K562 (cell line): ENCODE results near the gene CUTA. TPM values are rescaled to one million over a fixed set of nuclear protein-coding genes. Genes with fewer than 3 reads are reported as not detected.

Source experiments
- CREM ChIP-seq: IDR thresholded peaks from 2 replicates; pipeline ENCODE4 v1.6.1; 2014; ENCODE audit warnings: antibody characterized with exemption, low read depth
- CSDE1 ChIP-seq, 2 experiments: fragments of 450-650 bp; IDR thresholded peaks; 2 replicates each; pipeline ENCODE4 v1.6.1; 2016; ENCODE audit warnings: mild to moderate bottlenecking in 1 of 2
- CTCFL ChIP-seq: IDR thresholded peaks from 2 replicates; pipeline ENCODE4 v1.6.1; 2011; ENCODE audit warnings: borderline replicate concordance, low read depth, mild to moderate bottlenecking, moderate library complexity, low read length; ENCODE audit not compliant: insufficient read depth, poor library complexity, severe bottlenecking
- HINFP ChIP-seq: fragments of 450-650 bp; conservative IDR thresholded peaks from 2 replicates; pipeline ENCODE4 v1.6.1; 2016; ENCODE audit warnings: missing genetic modification characterization, low read depth, mild to moderate bottlenecking, control low read depth, missing compliant biosample characterization
- LARP7 ChIP-seq: fragments of 450-650 bp; IDR thresholded peaks from 2 replicates; pipeline ENCODE4 v1.6.1; 2016
- MXD1 ChIP-seq: fragments of 250-450 bp; sonication (Bioruptor Pico); IDR thresholded peaks from 2 replicates; pipeline ENCODE4 v1.8.0; 2021; ENCODE audit warnings: borderline replicate concordance, mild to moderate bottlenecking, moderate library complexity; ENCODE audit not compliant: poor library complexity, severe bottlenecking
- NFXL1 ChIP-seq: fragments of 450-650 bp; formaldehyde crosslinking; IDR thresholded peaks from 2 replicates; pipeline ENCODE4 v1.4.0; 2021; ENCODE audit warnings: mild to moderate bottlenecking
- NONO ChIP-seq, 2 experiments: fragments of 200-400 bp in 1 of 2; fragments of 450-650 bp in 1 of 2; formaldehyde crosslinking in 1 of 2; IDR thresholded peaks; 2 replicates each; pipeline ENCODE4 v1.6.1; 2017; ENCODE audit warnings: low read depth in 2 of 2, mild to moderate bottlenecking in 2 of 2, moderate library complexity in 2 of 2, low read length in 1 of 2
- NR2C2 ChIP-seq, 2 experiments: fragments of 200-800 bp in 1 of 2; sonication (Bioruptor generic) in 1 of 2; sonication (generic) in 1 of 2; formaldehyde crosslinking in 1 of 2; IDR thresholded peaks; 2 replicates each; pipeline versions ENCODE4 v1.6.1 to v1.8.0; 2016 to 2022; ENCODE audit warnings: mild to moderate bottlenecking in 1 of 2, missing compliant biosample characterization in 1 of 2, missing genetic modification characterization in 1 of 2, missing genetic modification reagents in 1 of 2
- PATZ1 ChIP-seq: fragments of 250-450 bp; sonication (Bioruptor Pico); IDR thresholded peaks from 2 replicates; pipeline ENCODE4 v1.5.0; 2020; ENCODE audit warnings: mild to moderate bottlenecking, borderline replicate concordance
- PHB2 ChIP-seq: fragments of 450-650 bp; IDR thresholded peaks from 2 replicates; pipeline ENCODE4 v1.6.1; 2017; ENCODE audit warnings: low read depth
- POLR2A ChIP-seq: fragments of 450-650 bp; conservative IDR thresholded peaks from 2 replicates; pipeline ENCODE4 v1.6.1; 2016
- RBM25 ChIP-seq: fragments of 200-400 bp; formaldehyde crosslinking; IDR thresholded peaks from 2 replicates; pipeline ENCODE4 v1.6.1; 2018; ENCODE audit warnings: low read length, low read depth, moderate library complexity; ENCODE audit not compliant: severe bottlenecking
- USF2 ChIP-seq: sonication (generic); formaldehyde crosslinking; IDR thresholded peaks from 2 replicates; pipeline ENCODE4 v1.5.0; 2020; ENCODE audit warnings: missing genetic modification reagents
- ZBTB1 ChIP-seq: sonication (generic); formaldehyde crosslinking; IDR thresholded peaks from 2 replicates; pipeline ENCODE4 v1.8.1; 2023; ENCODE audit warnings: missing genetic modification reagents, low read depth, mild to moderate bottlenecking, borderline replicate concordance
- ZKSCAN1 ChIP-seq: fragments of 150-350 bp; IDR thresholded peaks from 2 replicates; pipeline ENCODE4 v1.6.1; 2016; ENCODE audit warnings: low read depth, low read length
- ZNF239 ChIP-seq: fragments of 250-450 bp; sonication (Bioruptor Pico); IDR thresholded peaks from 2 replicates; pipeline ENCODE4 v1.4.0; 2020; ENCODE audit warnings: mild to moderate bottlenecking
- ZNF699 ChIP-seq: fragments of 250-450 bp; sonication (Bioruptor Pico); IDR thresholded peaks from 2 replicates; pipeline ENCODE4 v1.8.0; 2021; ENCODE audit warnings: mild to moderate bottlenecking, moderate library complexity; ENCODE audit not compliant: insufficient replicate concordance
- ZNF717 ChIP-seq: fragments of 250-450 bp; sonication (Bioruptor Pico); IDR thresholded peaks from 2 replicates; pipeline ENCODE4 v1.5.0; 2021
- polyA plus RNA-seq, 8 experiments: library from polyadenylated mRNA; depleted of rRNA in 4 of 8; stranded (reverse) in 5 of 8; unstranded in 3 of 8; fragments of >200 nt; fragmentation: Nextera tagmentation in 2 of 8; fragmentation: Illumina TruSeq in 1 of 8; extraction: Ambion mirVana in 2 of 8; extraction: Trizol in 1 of 8; gene quantifications; 2 replicates each; pipeline versions ENCODE4 v1.2.1 to v1.2.3, GENCODE V29; 2011 to 2014; ENCODE audit warnings: inconsistent platforms in 1 of 8, missing spikeins in 1 of 8
- total RNA-seq, 7 experiments: library from RNA; depleted of rRNA in 6 of 7; stranded (reverse); fragments of >200 nt in 6 of 7; fragmentation: Illumina TruSeq in 2 of 7; extraction: Trizol in 2 of 7; gene quantifications; 2 replicates each; pipeline versions ENCODE4 v1.2.1 to v1.2.3, GENCODE V29; 2011 to 2021; ENCODE audit warnings: low replicate concordance in 1 of 7

CUTA gene
- total and polyA plus RNA-seq, 9 of the 15 experiments (the other 6 are each of a cell fraction or from before 2014, with no cell fraction given), result 166 to 682 (median 310) TPM

- TF ChIP-seq CTCFL, result no peak
- peak; percentile 43; the same call in 1 of the 2 replicates for TF ChIP-seq NR2C2 (CRISPR knock-in tag; IDR thresholded peaks at IDR 0.05)
- peak; percentile 37; the same call in 1 of the 2 replicates for TF ChIP-seq NR2C2 (tag; IDR thresholded peaks at IDR 0.05)
- TF ChIP-seq CREM, result peak; percentile 92
- peak; percentile 94 for TF ChIP-seq RBM25
- TF ChIP-seq PATZ1, result no peak
- no peak for TF ChIP-seq NFXL1 (CRISPR knock-in tag)
- no peak for TF ChIP-seq CSDE1 (IDR thresholded peaks at IDR 0.05)
- peak; percentile 79 for TF ChIP-seq MXD1 (CRISPR knock-in tag)
- TF ChIP-seq NONO (IDR thresholded peaks at IDR 0.05; ENCODE audit: low read depth in 2 of 2, low read length in 1 of 2), result 0 out of 4 replicates have a peak, but pooled peaks of 1 of the 2 experiments have one; percentile 48
- TF ChIP-seq POLR2A, result peak; percentile 94
- TF ChIP-seq USF2 (CRISPR knock-in tag), result no peak
- TF ChIP-seq ZKSCAN1, result no peak
- TF ChIP-seq LARP7, result 0 out of 2 replicates have a peak, but pooled peaks have one; percentile 74
- TF ChIP-seq ZBTB1 (CRISPR knock-in tag), result no peak; the same call in 1 of the 2 replicates
- TF ChIP-seq ZNF699, result no peak
- 0 out of 2 replicates have a peak, but pooled peaks have one; percentile 39 for TF ChIP-seq PHB2
- no peak for TF ChIP-seq HINFP (tag)
- no peak for TF ChIP-seq ZNF717
- 0 out of 2 replicates have a peak, but pooled peaks have one; percentile 9 for TF ChIP-seq ZNF239
Observed at GRCh38 chr6:33454009-33454946, 36.4 kb upstream of the CUTA start, which contains the start of gene ZBTB9 (continued).
